Ammon's horn (tissue), 1 donor: ENCODE data around the gene SVEP1.
"Not testable (repeated sequence)": the region's sequence is repeated elsewhere in the genome, so short reads cannot be mapped to it uniquely, and the experiment has no call there.

Source experiments
- DNase-seq: peaks from one replicate; pipeline ENCODE4 v3.0.0-alpha.2; 2016; ENCODE audit warnings: low spot score

The SVEP1 gene

DNA sequence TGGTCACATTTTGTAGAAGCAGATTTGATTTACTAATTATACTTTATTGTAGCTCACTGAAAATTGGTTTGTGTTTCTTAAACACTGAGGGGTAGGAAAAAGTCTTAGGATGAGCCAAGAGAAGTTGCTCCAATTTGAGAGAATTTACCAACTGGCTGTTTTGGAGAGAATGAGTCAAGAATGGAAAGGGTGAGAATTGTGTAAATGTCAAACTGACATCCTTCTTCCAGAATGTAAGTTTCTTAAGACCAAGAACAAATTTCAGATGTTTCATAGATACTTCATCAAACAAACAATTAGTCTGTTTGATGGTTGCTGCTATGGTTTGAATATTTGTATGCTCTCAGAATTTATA is 135.7 kb downstream of the SVEP1 start:
- no peak for DNase-seq

DNA sequence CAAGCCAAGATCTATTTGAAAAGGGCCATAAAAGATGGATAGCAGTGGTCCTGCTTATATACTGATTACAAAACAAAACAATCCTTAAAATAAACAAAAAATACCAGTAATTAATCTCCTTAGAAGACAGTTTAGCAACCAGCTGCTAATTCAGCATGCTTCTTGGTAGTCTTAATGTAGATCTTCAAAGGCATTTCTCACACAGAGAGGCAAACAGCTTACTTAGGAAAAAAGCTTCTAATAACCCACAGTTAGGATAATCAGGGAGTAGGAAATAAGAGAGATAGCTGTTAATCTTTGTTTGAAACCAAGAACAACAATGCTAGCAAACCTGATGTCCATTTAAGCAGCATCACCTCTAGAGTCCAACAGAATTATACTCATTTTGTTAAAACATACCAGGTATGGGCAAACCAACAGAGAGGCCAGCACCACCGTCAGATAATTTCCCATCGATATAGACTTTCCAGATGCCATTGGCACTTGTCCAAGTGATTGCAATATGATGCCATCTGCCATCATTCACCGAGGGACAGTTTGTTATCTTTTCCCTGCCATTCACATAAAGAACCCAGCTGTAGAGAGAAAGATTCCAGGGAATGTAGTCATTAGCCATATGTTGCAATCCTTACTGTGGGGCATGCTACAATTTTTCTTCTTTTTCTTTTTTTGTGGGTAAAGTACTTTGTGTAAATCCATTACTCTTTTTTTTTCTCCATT is 136.2 kb downstream of the SVEP1 start:
- DNase-seq, result peak; percentile 16

DNA sequence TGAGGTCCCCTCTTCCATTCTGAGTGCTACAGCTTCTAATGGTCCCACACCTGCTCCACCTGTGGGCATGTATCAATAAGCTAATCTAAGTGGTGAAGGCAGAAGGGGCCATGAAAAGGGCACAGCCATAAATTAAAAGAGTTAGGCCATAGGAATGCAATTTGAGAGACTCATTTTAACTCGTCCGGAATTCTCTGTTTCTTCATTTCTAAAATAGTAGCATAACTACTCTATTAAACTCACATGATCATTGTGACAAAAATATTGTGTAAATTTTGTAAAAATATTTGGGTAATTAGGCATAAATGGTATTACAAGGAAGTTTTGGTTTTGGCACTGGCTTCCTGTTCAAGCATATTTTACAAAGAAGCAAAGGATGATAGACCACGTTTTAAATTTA is 138.7 kb downstream of the SVEP1 start:
- no peak for DNase-seq

DNA sequence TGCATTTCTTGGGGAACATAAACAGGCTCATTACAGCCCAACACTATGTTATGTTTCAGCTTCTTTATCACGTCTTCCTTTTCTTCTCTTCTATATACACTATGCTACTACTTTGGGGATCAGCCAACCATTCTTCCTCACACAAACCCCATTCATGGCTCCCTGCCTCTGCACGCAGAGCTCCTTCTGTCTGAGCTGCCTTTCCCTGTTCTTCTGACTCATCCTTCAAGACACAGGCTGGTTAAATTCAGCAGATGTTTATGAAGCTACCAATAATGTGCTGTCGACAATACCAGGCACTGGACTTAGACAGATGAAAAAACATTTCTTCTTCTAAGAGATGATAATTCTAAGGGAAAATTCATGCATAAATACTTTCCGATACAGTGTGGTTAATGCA is 139.4 kb downstream of the SVEP1 start:
- peak; percentile 17 for DNase-seq

DNA sequence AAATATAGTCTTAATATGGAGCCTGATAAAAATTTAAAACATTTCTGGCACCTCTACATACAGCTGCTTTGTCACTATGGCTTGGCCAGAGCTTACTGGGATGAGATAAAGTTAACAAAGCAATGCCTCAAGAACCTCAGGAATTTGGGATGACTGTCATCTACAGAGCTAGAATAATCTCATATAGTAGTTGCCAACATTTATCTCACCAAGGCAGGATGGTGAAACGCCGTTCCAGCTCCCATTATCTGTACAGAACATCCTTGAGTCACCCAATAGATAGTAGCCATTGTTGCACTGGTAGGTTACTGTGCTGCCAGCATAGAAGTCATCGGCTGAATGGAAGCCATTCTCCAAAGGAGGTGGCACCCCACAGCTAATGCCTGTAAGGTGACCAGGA is 147.3 kb downstream of the SVEP1 start:
- peak; percentile 14 for DNase-seq

DNA sequence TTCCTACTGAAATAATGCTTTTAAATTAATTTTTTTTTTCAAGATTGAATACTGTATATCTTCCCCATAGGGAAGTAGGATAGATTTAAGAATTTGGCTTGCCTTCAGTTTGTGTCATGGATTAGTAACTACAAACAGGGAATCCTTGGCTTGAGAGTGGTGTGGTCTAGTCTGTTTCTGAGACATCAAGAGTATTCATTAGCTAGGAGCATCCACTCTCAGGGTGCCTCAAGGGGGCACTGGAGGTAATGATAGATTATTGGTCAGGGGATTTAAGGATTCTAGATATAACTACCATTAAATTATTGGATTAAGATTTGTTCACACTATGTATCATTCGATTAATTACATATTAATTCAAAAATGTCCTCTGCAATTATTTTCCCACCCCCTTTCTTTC is 150.1 kb downstream of the SVEP1 start:
- no peak for DNase-seq

DNA sequence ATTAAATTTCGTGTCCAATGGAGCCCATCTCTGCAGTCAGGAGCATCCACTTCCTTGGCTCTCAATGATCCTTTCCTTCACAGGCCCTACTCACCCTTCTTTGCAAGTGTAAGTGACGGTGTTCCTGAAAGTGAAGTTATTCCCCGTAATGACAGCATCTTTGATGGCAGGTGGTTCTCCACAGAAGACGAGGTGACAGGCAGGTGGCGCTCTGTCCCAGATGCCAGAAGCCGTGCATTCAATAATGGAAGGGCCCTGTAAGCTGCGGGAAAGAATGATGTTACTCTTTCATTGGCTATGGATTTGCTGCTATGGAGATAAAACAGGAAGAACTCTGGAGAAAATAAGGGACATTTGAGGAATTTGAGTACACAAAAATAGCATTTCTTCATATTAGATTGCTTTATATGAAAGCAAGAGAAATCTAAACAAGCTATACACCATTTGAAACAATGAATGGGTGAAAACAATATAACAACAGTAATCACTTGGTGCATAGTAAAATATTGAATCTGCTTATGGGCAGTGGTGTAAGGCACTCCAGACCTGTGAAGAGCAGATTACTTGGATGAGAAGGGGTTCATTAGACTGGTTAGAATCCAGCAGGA is 151.9 kb downstream of the SVEP1 start:
- DNase-seq, result peak; percentile 64

DNA sequence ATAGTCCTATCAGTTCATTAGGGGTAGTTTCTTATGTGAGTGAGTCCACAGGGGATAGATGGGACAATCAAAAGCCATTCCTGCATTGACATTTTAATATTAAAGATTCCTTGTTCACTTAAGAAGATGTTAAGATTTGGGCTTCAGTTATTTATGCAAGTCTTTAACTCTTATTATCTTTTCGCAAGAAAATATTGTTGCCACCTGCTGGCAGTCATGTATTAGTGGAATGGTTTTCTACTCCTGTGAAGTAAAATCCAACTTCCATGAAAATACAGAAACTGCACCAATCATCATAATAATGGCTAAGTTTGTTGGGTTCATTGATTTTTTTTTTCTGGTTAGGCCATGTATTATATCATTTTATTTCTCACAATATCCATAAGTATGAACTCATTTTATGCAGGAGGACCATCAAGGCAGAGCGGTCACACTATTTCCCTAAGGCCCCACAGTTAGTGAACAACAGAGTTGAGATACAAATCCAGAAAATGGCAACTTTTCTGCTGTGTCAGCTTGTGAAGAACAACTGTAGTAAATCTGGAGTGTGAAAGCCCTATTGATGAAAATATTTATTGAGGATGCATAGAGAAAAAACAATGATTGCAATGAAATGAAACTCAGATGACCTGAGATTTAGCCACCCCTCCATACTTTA is 153.4 kb downstream of the SVEP1 start:
- DNase-seq, result peak; percentile 12

DNA sequence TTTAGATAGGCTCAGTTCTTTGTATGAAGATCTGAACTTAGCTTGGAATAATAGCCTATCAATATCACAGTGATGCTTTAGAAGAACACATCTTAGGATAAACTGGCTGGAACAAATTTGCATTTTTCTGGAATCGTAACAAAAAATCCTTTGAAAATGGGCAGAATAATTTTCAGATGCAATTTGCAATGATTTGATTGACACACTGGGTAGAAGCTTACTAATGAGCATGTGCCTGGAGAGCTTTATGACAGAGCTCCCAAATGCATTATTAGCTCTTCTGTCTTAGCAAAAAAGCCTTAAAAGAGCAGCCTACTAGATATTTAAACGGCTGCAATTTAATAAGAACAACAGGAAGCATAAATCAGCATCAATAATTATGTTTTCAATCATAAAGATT is 165.1 kb downstream of the SVEP1 start:
- DNase-seq, result no peak

DNA sequence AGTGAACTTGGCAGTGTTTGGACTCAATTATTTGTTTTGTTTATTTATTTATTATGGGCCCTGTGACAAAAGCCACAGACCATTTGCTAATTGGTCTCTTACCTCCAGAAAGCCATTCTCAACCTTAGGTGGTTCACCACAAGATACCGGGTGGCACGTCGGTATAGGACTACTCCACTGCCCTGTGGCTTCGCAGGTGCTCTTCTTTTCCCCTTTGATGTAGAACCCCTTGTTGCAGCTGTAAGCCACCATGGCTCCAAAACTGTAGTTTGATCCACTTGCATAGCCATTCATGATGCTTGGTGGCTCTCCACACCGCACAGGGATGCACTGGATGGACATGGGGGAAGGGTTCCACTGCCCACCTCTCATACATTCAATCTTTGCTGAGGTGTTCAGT is 168.6 kb downstream of the SVEP1 start:
- DNase-seq, result no peak

DNA sequence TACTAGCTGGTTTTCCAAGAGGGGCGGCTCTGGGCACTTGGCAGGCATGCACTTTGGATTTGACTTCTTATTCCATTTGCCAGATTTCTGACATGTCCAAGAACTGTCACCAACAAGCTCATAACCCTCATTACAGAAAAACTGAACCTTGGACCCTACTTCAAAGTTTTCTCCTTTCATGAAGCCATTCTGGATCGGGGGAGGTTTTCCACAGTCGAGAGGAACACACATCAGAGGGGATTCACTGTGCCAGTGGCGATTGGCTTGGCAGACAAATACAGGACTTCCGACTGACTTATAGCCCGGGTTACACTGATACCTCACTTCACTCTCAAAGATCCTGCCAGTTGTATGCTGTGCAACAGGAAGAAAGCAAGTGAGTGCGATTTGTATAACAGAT is 170.9 kb downstream of the SVEP1 start:
- DNase-seq, result no peak

DNA sequence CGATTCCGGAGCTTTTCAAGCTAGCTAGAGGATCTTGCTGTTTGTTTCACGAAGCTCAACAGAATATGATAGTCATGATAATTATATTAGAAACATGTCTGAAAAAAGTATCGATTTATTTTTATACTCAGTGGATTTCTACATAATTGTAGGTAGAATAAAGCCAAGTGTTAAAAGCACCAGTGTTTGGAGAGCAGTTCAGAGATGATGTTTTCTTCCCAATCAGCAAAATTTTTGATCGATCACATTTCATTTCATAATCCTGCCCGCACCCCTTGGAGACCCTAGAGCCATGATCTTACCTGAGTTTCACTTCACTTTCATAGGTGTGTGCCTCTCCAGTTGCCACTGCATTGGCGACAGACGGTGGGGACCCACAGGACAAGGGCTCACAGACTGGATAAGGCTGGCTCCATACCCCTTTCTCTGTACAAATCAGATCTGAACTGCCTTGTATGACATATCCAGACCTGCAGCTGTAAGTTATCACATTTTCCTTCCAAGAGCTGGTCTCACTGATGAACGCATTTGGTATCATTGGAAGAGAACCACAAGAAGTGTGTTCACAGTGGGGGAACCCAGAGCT is 173.6 kb downstream of the SVEP1 start:
- DNase-seq, result no peak

DNA sequence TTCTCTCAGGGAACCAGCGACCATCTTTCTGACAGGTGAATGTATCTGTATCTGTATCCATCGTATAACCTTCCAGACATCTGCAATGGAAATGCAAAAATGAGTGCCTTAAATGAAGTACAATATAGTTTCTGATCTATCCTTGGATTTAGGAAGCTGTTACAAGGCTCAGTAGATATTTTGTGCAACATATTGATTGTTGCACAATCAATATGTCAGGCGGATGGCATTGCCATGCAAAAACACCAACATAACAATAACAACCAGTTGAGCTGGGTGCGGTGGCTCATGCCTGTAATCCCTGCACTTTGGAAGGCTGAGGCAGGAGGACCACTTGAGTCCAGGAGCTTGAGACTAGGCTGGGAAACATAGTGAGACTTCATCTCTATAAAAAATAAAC is 175.1 kb downstream of the SVEP1 start:
- DNase-seq, result no peak

DNA sequence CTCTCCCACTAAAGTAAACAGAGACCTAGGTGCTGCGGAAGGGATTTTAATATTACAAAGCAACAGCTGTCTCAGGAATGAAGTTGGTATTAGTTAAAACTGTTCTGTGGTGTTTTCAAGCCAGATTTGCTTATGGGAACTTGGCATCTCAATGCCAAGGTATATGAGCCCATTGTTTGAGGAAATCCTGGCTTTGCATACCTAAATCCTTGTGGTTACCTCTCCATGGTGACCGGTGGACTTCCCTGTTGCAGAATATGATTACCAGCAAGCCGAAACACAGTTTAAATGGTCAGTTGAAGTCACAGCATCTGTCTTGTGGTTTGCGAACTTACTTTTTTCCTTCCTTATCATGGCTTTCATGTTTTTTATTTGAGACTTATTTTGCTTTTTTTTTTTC is 179.6 kb downstream of the SVEP1 start:
- DNase-seq, result no peak

DNA sequence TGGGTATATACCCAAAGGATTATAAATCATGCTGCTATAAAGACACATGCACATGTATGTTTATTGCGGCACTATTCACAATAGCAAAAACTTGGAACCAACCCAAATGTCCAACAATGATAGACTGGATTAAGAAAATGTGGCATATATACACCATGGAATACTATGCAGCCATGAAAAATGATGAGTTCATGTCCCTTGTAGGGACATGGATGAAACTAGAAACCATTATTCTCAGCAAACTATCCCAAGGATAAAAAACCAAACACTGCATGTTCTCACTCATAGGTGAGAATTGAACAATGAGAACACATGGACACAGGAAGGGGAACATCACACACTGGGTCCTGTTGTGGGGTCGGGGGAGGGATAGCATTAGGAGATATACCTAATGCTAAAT is 180.5 kb downstream of the SVEP1 start:
- not testable (repeated sequence) for DNase-seq

DNA sequence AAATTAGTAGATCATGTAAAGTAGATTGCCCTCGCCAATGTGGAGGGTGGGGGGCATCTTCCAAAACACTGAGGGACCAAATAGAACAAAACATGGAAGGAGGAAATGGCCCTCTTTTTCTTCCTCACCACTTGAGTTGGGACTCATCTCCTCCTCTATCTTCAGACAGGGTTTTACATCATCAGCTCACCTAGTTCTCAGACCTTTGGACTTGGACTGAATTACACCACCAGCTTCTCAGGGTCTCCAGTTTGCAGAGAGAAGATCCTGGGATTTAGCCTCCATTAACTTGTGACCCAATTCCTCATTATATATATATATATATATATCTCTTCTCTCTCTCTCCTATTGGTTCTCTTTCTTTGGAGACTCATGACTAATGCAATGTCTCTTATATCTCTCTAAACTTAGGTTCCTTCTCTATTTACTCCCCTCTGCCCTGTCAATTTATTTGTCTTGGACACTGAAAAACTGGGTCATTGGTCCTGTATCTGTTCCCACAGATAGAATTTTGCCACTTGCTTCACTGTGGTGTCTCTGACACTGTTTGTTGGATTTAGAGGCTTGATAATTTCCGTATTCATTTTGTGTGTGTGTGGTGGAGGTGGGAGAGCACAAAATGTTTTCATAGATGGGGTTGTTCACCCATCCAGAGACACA is 187.6 kb downstream of the SVEP1 start:
- DNase-seq, result no peak

DNA sequence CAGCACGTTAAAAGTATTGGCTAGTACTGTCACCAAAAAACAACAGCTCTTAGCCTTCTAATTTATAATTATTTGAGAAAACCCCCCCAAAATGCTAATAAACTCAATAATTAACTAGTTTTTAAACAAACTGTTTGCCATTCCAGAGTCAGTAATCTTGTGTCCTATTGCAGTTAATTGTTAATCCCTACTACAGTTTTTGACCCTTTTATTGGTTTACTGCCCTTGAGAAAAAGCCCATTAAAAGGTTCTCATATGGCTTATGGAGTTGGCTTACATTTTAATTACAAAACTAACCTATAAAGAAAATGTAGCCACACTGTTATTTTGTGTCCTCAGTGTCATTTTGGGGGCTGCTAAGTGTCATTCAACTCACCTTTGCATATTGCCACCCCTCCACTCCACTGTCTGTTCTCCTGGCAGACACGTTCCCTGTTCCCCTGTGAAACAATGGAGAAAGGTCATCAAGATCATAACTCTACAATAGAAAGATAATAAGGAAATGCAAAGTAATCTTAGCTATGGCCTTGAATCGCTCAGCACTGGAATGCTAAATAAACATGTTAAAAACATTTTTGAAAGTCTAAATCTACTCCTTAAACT is 190.3 kb downstream of the SVEP1 start:
- no peak for DNase-seq

DNA sequence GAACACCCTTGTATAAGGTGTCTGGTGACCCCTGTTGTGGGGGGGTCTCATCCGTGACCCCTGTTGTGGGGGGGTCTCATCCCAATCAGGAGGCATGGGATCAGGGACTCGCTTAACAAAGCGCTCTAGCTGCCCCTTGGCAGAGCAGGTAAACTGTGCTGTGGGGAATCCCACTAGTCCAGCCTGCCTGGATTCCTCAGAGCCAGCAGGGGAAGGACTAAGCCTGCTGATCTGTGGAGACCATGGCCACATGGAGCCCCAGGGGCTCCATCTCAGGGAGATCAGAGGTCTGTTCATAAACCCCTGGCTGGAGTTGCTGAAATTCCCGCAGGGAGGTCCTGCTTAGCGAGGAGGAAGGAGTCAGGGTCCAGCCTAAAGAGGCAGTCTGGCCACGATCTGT is 196.1 kb downstream of the SVEP1 start:
- no peak for DNase-seq

DNA sequence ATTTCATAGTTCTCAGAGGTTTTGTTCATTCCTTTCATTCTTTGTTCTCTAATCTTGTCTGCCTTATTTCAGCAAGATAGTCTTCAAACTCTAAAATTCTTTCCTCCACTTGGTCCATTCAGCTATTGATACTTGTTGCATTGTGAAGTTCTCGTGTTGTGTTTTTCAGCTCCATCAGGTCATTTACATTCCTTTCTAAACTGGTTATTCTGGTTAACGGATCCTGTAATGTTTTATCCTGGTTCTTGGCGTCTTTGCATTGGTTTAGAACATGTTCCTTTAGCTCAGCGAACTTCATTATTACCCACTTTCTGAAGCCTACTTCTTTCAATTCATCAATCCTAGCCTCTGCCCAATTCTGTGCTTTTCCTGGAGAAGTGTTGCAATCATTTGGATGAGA is 196.8 kb downstream of the SVEP1 start:
- DNase-seq, result no peak

DNA sequence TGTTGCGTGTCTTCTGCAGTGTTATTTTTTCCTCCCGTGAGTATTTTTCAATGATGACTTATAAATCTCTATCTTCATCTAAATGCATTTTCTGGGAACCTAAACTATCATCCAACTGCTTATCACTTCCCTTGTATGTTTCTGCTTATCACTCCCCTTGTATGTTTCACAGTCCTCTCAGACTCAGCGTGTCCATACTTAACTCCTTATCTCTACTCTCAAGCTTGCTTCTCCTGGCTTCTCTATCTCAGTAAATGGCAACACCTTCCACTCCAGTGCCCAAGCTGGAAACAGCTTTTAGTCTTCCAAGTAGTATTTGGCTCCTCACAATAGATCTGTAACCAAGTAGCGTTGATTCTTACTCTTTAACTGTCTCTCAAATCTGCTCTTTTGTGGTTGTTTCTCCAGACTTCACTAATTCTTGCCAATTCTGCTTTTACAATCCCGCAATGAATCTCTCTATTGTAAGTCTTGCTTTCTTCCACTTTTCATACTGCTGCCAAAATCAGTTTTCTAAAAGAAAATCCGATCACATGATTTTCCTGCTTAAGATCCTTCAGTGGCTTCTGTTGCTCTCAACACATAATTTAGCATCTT is 208.0 kb downstream of the SVEP1 start:
- DNase-seq, result peak; percentile 7

DNA sequence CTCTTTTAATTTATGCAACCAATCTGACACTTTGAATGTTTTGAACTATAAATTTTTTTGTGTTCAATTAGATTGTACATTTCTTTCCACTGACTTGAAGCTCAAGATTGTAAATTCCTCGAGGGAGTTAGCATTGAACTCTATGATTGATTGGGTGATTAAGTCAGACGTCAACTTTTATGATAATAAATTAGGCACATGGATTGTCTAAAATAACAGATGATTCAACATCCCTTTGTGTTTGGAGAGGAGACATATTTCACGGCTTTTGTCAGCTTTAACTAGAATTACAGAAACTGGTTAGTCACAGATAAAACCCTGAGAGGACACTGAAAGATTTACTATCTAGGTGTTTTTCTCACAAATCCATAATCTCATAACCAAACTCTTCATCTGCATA is 209.2 kb downstream of the SVEP1 start:
- no peak for DNase-seq

DNA sequence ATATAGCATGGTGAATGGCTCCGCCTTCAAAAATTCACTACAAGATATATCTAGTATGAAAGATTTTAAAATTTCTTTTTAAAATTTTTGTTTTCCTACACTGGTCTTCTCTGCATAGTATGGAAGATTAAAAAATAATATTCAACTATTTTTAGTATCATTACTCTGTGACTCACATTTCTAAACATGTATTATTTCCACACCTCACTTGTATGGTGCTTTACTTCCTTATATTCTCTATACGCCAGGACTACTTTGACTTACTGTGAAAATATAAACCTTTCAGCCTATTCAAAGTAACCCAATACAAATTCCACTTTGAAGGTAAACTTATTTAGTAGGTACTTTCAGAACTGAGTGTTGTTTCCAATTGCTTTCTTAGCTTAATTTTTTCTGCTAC is 215.1 kb downstream of the SVEP1 start:
- no peak for DNase-seq
